Activated CD8-positive, alpha-beta memory T cell treated with anti-CD3 and anti-CD28 coated beads, Interleukin-2, amount 50 U/mL, for 1 hour (primary cell): ENCODE results near the gene RFX4.
"Not testable (repeated sequence)": the region's sequence is repeated elsewhere in the genome, so short reads cannot be mapped to it uniquely, and the experiment has no call there.

Experiments
- DNase-seq: peaks from one replicate; pipeline ENCODE4 v3.0.0-alpha.2; 2020; ENCODE audit errors: extremely low read depth

Gene RFX4

DNA sequence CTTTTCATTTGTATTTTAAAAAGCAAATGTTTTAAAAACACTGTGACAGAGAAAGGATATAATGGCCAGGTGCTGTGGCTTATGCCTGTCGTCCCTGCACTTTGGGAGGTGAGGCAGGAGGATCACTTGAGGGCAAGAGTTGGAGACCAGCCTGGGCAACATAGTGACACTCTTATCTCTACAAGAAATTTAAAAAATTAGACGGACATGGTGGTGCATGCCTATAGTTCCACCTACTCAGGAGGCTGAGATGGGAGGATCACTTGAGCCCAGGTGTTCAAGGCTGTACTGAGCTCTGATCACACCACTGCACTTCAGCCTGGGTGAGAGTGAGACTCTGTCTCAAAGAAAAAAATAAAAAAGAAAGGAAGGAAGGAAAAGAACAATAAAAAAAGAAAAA lies 7.8 kb downstream of the RFX4 start:
- DNase-seq = no peak

DNA sequence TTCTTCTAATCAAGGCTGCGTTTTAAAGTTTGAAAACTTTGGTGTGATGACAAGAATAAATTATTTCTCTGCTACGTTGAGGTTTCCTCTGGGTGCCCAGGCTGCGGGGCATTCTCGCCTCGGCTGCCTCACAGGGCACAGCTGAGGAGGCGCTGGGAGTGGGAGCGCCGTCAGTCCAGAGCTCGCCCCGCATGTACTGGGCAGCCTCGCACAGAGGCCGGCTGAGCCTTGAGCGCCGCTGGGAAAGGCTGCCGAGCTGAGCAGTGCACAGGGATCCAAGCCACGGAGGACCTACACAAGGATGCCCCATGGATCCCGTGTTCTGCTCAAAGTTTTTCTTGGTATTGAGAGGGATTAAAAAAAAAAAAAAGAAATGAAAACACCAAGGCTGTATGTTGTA lies 11.6 kb downstream of the RFX4 start:
- DNase-seq = no peak

DNA sequence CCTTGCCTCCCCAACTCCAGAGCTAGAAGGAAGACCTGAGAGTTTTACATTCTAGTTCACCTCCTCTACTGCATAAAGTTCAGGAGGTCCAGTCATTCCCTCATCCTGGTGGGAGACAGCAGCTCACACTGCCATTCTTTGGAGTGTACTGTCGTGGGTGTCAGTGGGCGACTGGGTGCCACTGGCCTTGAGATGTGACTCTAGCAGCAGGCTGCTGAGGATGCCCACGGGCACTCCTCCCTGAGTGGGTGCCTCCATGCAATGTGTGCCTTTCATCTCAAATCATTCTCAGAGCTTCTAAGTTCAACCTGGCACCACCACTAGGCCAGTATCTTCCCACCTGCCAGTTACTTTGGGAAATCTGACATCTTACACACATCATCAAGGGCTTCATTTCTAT lies 12.5 kb downstream of the RFX4 start:
- DNase-seq = no peak

DNA sequence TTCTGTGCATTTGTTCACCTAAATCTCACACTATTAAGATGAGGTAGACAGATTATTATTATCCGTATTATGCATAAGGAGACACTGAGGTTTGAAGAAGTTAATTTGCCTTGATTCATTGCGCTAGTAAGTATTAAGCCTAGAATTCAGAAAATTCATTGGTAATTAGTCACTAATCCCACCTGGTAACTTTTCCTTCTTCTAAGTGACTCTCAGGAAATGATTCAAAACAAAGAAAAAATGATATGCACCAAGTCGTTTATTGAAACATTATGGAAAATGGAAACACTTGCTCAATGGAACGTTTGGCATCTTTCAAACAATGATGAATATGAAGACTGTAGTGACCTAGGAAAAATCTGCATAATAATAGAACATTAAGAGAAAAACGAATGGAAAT lies 15.2 kb downstream of the RFX4 start:
- no peak for DNase-seq

DNA sequence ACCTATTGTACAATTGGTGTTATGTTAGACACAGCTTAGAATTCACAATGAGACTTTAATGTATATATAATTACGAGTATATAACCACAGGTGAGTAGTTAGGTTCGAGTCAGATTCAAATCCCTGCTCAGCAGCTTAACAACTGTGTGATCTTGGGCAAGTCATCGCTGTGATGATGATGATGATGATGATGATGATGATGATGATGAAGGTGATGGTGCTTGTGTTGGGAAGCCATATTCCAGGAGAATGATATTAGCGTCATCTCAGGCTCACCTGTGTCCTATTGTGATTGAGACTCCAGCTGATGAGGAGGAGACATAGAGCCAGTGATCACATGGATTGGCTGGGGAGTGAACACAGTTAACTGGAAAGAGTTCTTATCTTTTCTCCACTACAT lies 16.5 kb downstream of the RFX4 start:
- DNase-seq = no peak

DNA sequence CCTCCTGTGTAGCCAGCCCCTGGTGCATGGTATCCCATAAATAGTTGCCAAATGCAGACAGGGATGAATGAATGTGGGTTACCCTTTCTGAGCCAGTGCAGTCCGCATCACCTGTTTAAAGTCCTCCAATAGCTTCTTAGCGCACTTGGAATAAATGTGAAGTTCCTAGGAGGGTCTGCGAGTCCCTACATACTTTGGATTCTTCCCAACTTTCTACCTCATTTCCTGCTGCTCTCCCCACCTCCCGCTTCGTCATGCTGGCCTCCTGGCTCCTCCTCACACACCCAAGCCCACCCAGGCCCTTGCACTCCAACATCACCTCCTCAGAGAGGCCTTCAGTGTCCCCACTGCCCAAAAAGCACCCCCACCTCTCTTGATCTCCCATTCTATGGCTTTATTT lies 17.7 kb downstream of the RFX4 start:
- no peak for DNase-seq

DNA sequence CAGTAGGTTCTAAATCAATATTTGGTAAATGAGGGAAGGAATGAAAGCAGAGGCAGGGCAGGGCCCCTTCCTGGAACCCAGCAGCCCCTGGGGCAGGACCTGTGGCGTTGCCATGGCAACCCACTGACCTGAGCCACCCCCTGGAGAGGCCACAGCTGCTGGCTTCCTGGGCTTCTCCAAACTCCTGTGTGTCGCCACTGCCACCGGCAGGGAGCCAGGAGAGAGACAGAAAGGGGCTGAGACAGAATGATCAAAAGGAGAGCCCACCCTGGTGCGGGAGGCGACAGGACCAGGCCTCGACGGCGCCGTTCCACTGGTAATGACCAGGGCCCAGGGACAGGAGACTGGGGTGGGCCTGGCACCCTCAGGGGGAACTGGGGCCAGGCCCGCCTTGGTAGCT lies 18.2 kb downstream of the RFX4 start:
- no peak for DNase-seq

DNA sequence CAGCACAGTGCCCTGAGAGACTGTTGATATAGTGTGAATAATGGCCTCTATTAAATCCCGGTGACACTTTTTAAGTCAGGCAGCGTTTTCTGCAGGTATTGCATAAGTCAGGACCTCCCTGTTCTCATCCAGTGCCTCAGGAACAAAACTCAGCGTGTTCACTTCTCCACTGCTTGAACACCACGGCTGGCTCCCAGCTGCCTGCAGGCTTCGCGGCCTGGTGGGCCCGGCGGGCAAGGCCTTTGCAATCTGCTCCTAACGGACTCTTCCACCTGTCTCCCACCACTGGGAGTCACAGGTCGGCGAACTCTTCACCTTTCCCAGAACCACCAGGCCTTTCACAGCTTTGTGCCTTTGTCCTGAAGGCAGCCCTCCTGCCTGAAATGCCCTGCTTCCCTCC lies 18.7 kb downstream of the RFX4 start:
- DNase-seq = no peak

DNA sequence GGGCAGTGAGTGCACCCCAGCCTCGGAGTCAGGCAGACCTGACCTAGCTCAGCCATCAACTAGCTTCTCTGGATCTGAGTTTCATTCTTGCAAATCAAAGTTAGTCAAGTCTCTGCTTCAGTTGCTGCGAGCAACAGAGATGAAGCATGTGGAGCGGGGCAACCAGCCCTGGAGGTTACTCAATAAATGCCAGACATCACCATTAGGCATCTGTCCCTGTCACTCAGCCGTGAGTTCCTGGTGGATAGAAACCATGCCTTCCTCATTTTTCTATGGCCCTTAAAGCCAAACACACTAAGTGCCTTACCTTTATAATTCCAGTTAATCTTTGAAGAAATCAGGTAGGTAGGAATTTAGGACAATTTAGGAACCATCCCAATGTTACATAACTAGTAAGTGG lies 19.3 kb downstream of the RFX4 start:
- DNase-seq = no peak

DNA sequence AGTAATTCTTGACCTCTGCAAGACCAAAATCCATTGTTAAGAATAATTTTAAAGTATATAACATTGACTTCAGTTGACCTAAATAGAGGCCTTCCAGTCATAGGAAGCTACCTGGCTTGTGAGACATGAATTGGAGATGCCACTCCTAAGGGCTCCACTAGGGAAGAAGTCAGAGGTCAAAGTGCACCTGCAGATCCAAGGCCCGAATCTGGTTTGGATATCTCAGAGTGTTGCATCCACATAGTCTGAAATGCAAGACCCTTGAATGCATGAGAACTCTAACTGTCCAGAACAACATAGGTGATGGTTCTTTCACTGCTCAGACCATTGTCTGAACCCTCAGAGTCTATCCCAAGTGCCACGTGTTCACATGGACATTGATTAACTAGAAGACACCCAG lies 22.4 kb downstream of the RFX4 start:
- DNase-seq = no peak

DNA sequence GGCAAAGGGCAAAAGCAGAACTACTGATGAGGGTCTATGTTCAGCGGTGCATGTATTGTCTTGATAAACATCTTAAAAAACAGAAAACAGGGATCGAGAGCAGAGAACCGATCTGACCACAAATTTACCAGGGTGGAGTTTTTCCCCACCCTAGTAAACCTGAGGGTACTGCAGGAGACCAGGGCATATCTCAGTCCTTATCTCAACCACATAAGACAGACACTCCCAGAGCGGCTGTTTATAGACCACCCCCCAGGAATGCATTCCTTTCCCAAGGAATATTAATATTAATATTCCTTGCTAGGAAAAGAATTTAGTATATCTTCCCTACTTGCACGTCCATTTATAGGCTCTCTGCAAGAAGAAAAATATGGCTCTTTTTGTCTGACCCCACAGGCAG lies 37.8 kb downstream of the RFX4 start:
- not testable (repeated sequence) for DNase-seq

DNA sequence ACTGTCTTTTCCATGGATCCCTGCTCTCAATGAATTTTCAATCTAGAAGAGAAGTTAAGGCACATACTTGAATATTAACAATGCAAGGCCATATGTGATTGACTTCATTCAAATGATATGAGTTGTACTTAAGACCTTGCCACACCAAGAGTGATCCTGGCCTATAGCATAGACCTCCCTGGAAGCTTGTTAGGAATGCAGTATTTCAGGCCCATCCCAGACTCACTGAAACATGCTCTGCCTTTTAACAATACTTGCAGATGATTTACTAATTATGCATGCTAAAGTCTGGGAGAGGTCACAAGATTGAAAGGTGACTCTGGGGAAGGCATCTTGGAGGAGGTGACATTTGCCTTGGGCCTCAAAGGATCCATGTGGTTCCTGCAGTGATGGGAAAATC lies 43.2 kb downstream of the RFX4 start:
- DNase-seq = no peak

DNA sequence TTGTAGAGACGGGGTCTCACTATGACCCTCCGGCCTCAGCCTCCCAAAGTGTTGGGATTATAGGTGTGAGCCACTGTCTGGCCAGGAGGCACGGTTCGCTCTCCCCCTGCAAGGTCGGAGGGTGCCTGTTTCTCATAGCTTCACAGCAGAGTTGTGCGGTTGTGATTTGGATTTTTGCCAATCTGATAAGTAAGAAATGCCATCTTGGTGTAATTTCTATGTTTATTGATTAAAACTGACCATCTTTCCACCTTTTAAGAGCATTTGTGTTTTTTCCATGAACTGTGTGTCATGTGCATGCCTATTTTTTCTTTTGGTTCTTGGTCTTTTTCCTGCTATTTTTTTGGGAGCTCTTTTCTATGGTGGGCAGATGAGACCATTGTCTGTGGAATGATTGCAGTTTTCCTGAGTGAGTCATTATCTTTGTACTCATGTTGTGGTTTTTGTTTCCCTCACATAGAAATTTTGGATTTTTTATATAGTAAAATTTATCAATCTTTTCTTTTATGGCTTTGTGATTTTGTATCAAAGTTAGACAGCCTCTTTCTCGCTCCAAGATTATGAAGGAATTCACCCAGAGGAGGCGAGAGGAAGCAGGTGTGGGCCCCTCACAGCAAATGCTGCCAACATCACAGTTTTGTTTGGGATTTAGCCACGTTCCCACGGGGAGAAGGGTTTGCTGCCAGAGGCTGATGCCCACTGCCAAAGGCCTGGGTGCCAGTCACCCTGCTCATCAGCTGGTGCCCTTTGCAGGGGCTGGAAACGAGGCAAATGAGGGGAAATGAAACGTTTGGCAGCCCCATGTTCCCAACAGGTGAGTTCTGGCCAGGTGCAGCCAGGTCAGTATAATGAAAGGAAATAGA lies 47.2 kb downstream of the RFX4 start:
- no peak for DNase-seq

DNA sequence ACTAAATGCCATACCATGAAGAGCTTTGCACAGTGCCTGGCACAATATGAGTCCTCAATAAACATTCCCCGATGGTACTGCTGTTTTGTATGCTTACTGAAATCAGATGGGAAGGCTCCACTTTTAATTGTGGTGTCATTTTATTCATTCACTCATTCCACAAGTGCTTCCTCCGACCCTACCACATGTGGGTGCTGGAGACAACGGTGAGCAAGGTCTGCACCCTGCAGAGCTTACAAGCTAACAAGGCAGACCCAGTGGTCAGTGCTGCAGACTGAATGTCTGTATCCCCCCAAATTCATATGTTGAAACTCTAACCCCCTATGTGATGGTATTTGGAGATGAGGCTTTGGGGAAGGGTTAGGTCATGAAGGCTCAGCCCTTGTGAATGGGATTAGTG lies 48.3 kb downstream of the RFX4 start:
- DNase-seq = no peak

DNA sequence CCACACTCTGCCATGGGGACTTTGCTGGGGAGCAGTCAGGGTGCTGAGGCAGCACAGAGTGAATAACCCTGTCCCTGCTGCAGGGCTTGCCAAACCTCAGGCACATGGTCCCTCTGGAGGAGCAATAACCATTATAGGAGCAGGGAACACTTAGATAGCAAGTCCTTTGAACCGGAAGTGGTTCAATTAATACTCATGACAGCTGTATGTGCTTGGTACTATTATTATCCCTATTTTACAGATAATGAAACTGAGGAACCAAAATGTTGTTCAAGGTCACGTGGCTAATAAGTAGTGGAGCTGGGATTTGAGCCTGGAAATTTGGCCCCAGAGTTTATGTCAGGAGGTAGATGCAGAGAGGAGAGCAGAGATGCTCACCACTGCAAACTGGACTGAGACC lies 49.0 kb downstream of the RFX4 start:
- DNase-seq = no peak

DNA sequence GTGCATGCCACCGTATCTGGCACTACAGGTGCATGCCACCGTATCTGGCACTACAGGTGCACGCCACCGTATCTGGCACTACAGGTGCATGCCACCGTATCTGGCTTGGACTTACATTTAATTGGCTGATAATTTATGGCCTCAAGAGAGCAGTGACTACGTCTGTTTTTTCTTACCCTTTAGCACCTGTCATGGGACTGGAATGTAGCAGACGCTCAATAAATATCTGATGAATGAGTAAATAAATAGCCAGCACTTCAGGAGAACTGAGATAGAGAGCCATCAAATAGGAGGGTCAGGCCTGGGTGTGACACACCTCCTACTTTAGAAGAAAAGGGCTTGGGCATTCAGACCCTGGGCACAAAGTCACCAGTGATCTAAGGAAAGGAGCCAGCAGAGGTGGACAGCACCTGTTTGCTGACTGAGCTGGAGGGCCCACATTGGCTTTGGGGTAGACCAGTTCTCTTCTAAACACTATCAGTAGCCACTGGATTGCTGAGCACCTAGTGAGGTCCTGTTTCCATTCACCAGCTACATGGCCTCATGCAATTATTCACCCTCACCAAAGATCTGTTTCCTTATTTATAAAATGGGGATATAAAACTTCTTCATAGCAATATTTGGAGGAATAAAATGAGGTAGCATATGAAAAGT lies 50.1 kb downstream of the RFX4 start:
- DNase-seq = no peak

DNA sequence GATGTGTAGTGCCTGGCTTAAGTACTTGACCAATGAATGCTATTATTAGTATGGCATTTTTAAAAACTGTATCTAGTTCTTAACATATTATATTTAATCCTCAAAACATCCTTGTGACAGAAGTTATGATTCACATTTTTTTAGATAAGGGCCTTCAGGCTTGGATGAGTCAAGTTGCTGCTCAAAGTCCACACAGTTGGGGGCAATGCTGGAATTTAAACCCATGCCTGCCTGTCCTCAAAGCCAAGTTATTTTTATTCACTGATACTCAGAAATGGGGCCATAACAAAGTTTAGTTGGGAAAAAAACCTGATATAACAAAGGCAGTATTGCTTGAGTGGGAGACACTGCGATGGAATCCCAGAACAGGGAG lies 50.6 kb downstream of the RFX4 start:
- DNase-seq = no peak

DNA sequence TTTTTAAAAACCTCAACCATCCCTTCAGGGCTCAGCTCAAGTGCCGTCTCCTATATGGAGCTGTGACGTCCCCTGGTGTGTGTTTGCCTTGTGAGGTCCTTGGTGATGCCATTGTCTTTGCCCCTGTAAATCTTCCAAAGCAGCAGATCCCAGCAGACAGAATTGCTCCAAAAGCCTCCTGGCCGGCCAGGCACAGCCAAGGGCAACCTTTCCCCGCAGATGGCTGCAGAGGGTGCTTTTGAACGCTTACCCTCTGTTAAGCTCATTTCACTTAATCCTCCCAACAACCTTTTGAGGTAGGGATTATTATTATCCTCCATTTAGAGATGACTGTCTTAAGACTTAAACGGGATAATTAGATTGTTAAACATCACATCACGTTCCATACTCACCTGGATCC lies 51.4 kb downstream of the RFX4 start:
- no peak for DNase-seq

DNA sequence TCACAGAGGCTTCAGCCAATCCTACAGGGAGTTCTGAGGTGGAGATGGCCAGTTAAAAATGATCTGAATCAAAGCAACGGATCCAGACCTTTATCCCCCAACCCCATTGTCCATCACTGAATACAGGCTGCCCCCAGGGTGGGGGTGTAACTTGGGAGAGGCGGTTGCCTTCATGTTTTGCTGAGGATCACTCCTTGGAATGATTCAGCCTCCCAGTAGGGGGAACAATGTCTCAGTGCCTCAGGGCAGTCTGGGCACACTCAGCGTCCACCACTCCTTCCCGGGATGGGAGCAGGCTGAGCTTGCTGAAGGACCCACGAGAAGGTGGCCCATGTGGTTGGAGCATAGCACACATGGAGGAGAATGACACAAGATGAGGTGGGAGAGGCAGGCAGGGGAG lies 60.2 kb downstream of the RFX4 start:
- no peak for DNase-seq

DNA sequence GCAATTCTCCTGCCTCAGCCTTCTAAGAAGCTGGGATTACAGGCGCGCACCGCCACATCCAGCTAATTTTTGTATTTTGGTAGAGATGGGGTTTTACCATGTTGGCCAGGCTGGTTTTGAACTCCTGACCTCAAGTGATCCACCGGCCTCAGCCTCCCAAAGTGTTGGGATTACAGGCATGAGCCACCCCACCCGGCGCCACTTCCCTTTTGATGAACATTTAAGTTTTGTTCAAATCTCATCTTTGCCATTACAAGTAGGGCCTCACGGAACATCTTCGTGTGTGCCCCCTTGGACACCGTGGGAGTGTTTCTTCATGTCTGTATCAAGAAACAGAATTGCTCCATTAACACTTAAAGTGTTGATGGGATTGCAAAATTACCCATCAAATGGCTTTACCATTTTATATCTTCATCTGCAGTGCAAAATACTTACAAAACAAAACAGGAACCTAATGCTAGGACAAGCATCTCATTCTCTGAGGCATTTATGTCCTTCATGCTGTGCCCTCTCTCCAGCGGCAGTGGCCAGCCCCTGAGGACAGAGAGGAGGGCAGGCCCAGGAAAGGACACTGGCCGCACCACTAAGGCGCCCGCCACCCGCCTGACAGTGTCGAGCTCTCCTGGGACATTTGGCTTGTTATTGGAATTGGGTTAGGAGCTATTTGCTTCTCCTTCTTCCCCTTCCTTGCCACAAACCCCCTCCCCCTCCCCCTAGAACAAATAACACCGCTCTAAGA lies 61.7 kb downstream of the RFX4 start:
- no peak for DNase-seq

DNA sequence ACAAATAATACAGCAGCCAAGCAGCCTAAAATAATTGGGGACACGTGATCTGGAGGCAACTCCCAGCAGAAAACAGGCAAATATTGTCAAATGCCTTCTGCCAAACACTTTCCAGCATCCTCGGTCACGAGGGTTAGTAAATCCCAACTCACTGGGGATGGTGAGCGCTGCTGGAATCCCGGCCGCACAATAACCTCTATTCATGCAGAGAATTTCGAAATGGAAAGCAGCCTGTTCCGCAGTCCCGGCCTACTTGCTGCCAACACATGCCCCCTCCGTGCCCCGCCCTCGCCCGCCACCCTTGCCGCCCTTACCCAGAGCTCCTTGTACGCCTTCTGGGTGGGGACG lies 62.2 kb downstream of the RFX4 start:
- DNase-seq = no peak

DNA sequence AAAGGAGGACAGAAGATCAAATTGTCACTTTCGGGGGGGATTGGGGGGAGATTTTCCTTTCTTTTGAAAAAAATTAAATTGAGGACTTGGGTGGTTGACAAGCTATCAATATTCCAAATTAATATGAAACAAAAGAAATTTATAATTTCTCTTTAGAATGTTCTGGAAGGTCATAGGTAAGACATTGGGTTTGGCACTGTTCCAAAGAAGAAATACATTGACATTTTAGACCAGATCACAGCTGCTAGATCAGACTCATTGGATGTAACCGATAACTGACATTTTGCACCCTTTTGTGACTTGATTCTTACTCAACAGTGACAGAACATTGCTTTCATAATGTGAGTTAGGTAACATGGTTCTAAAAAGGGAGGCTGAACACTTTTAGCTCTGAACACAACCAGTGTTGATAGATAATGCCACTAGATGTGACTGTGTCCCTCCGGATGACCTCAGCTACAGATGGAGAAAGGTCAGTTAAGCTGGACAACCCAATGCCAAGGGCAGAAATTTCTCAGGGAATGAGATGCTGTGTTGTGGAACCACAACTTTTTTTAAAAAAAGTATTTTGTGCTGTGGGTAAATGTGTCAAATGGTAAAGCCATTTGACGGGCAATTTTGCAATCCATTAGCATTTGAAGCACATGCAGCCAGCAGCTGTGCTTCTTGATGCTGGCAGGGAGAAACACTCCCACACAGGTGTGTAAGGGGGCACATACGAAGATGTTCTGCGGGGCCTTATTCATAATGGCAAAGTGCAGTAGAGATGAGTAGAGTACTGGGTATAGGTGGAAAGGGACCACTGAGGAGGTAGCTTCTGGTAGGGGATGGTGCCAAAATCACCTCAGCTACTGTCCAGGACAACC lies 62.9 kb downstream of the RFX4 start:
- DNase-seq = no peak
